ENCODE measurements around the gene SERPINB6. TPM values are rescaled to one million over a fixed set of nuclear protein-coding genes. Genes with fewer than 3 reads are reported as not detected.

The SERPINB6 gene
- polyA plus RNA-seq, 1 experiment, result 89.6 TPM

GRCh38 chr6:2951728-2952127 is 19.6 kb downstream of the SERPINB6 start:
- no peak for TF ChIP-seq CTCF (IDR thresholded peaks at IDR 0.05; ENCODE audit: insufficient read depth, low read depth, low read length)
- peaks cover 16% of the 10 kb centered on the region for H3K36me3 ChIP-seq (ENCODE audit: control insufficient read depth, insufficient read depth, low read length)
- CTCF ChIA-PET, result interaction anchor here (1.1 to 9.1 kb wide), 24 partner anchors 8 to 213 kb away, joined by 3 to 191 read pairs (median 9); partner anchors contain the start of genes NQO2 and SERPINB6
- POLR2A ChIA-PET, result no interaction called here
- H3K4me3 ChIP-seq (ENCODE audit: low read depth, low read length), result no peak overlapping the region
- no peak for DNase-seq (ENCODE audit: low read depth)
- H3K27me3 ChIP-seq (ENCODE audit: control insufficient read depth, insufficient read depth, low read length), result no peaks in the 10 kb centered on the region

GRCh38 chr6:2950713-2951112 is 20.7 kb downstream of the SERPINB6 start:
- DNase-seq (ENCODE audit: low read depth), result no peak
- ChIA-PET CTCF (interaction anchor here (1.2 to 9.1 kb wide), 4 partner anchors 18 to 159 kb away, joined by 4 to 191 read pairs (median 8); no protein-coding TSS in a partner anchor), POLR2A (no interaction called here)
- no peaks in the 10 kb centered on the region for H3K27me3 ChIP-seq (ENCODE audit: control insufficient read depth, insufficient read depth, low read length)
- no peak overlapping the region for H3K4me3 ChIP-seq (ENCODE audit: low read depth, low read length)
- no peak for TF ChIP-seq CTCF (IDR thresholded peaks at IDR 0.05; ENCODE audit: insufficient read depth, low read depth, low read length)
- peaks cover 16% of the 10 kb centered on the region for H3K36me3 ChIP-seq (ENCODE audit: control insufficient read depth, insufficient read depth, low read length)

- ChIA-PET POLR2A (no interaction called here), CTCF (interaction anchor here (0.7 to 9.1 kb wide), 5 partner anchors 17 to 171 kb away, joined by 3 to 191 read pairs (median 4); no protein-coding TSS in a partner anchor)
- peaks cover 16% of the 10 kb centered on the region for H3K36me3 ChIP-seq (ENCODE audit: control insufficient read depth, insufficient read depth, low read length)
- no peak overlapping the region for H3K4me3 ChIP-seq (ENCODE audit: low read depth, low read length)
- H3K27me3 ChIP-seq (ENCODE audit: control insufficient read depth, insufficient read depth, low read length), result no peaks in the 10 kb centered on the region
- no peak for TF ChIP-seq CTCF (IDR thresholded peaks at IDR 0.05; ENCODE audit: insufficient read depth, low read depth, low read length)
- DNase-seq (ENCODE audit: low read depth), result no peak
These were observed 21.8 kb downstream of the SERPINB6 start for GRCh38 chr6:2949536-2950083.

GRCh38 chr6:2949121-2949520 is 22.2 kb downstream of the SERPINB6 start:
- peaks cover 16% of the 10 kb centered on the region for H3K36me3 ChIP-seq (ENCODE audit: control insufficient read depth, insufficient read depth, low read length)
- POLR2A ChIA-PET, result no interaction called here
- CTCF ChIA-PET, result interaction anchor here (1.0 to 9.1 kb wide), 4 partner anchors 16 to 103 kb away, joined by 4 to 191 read pairs (median 7); no protein-coding TSS in a partner anchor

More at GRCh38 chr6:2949121-2949520, 22.2 kb downstream of the SERPINB6 start:
- TF ChIP-seq CTCF (IDR thresholded peaks at IDR 0.05; ENCODE audit: insufficient read depth, low read depth, low read length), result no peak
- no peak for DNase-seq (ENCODE audit: low read depth)
- no peak overlapping the region for H3K4me3 ChIP-seq (ENCODE audit: low read depth, low read length)
- H3K27me3 ChIP-seq (ENCODE audit: control insufficient read depth, insufficient read depth, low read length), result no peaks in the 10 kb centered on the region
